Left lung (tissue), 10 donors: ENCODE data around the gene FCAMR. TPM values are rescaled to one million over a fixed set of nuclear protein-coding genes. Genes with fewer than 3 reads are reported as not detected.
"Not testable (repeated sequence)": the region's sequence is repeated elsewhere in the genome, so short reads cannot be mapped to it uniquely, and the experiment has no call there.

Experiments used
- ATAC-seq: fragments of 200-7000 bp; cut with Tn5 transposase; one replicate; pipeline ENCODE4 v1.9.1; 2020; ENCODE audit warnings: moderate library complexity
- DNase-seq, 4 donors: peaks; one replicate each; pipeline ENCODE4 v3.0.0-alpha.2; 2013 to 2020
- H3K27ac ChIP-seq, 2 donors: fragments of 200-600 bp; sonication (generic) in 1 of 2; one replicate each; pipeline versions ENCODE4 v1.5.0 to v1.8.0; 2020 to 2021
- H3K27me3 ChIP-seq, 2 donors: fragments of 200-600 bp; sonication (generic) in 1 of 2; one replicate each; pipeline versions ENCODE4 v1.5.0 to v1.8.0; 2020 to 2021
- H3K36me3 ChIP-seq, 2 donors: fragments of 200-600 bp; sonication (generic) in 1 of 2; one replicate each; pipeline versions ENCODE4 v1.5.0 to v1.8.0; 2020 to 2021
- H3K4me1 ChIP-seq, 2 donors: fragments of 200-600 bp; one replicate each; pipeline ENCODE4 v1.8.0; 2021
- H3K4me3 ChIP-seq, 2 donors: fragments of 200-600 bp; sonication (generic) in 1 of 2; one replicate each; pipeline versions ENCODE4 v1.5.0 to v1.8.0; 2020 to 2021; ENCODE audit warnings: mild to moderate bottlenecking in 1 of 2
- H3K9me3 ChIP-seq, 2 donors: fragments of 200-600 bp; sonication (generic) in 1 of 2; one replicate each; pipeline versions ENCODE4 v1.5.0 to v1.8.0; 2020 to 2021
- CTCF ChIP-seq, 2 donors: fragments of 200-600 bp; sonication (generic) in 1 of 2; IDR thresholded peaks; one replicate each; pipeline versions ENCODE4 v1.5.0 to v1.8.0; 2021; ENCODE audit warnings: antibody characterized with exemption in 2 of 2
- intact Hi-C, 2 donors: fragments of 100-400 bp; cut with DNase I; formaldehyde crosslinking; loops; one replicate each; pipeline versions ENCODE4 v1.11.2 to v1.14.2; 2022
- polyA plus RNA-seq, 6 donors: library from polyadenylated mRNA; unstranded; fragments of 120-200 nt; gene quantifications; one replicate each; pipeline ENCODE4 v1.2.1, GENCODE V29; 2013; ENCODE audit not compliant: insufficient read length in 6 of 6
- total RNA-seq, 2 donors: library from RNA; stranded (reverse); fragmentation: NEBNext Ultra II Directional; extraction: Animal tissue kit (Norgen Biotek cat#: 25700); gene quantifications; one replicate each; pipeline ENCODE4 v1.2.1, GENCODE V29; 2021
- donor health status: DM: no; HTN: yes; CAD: no.
- donor health status: DM: no; HTN: no; CAD: no.

Gene FCAMR
- total and polyA plus RNA-seq, 8 donors: 0.07 to 0.18 (median 0.07) TPM; not detected in 5

- no peak overlapping the region for H3K27ac ChIP-seq
- no peak for TF ChIP-seq CTCF (IDR thresholded peaks at IDR 0.05)
- DNase-seq: no peak
- no peak overlapping the region for H3K4me3 ChIP-seq
- no peaks in the 10 kb centered on the region for H3K36me3 ChIP-seq
- H3K27me3 ChIP-seq: no peaks in the 10 kb centered on the region
- ATAC-seq: no peak
- intact Hi-C loops: no loop called here
- H3K9me3 ChIP-seq: no peaks in the 10 kb centered on the region
- H3K4me1 ChIP-seq: peaks cover 4 to 25% of the 10 kb centered on the region in 2 donors
Measured at GRCh38 chr1:206924592-206925105, 45.6 kb downstream of the FCAMR start.

- H3K27me3 ChIP-seq, intact Hi-C loops, H3K4me3 ChIP-seq, DNase-seq, H3K36me3 ChIP-seq, H3K27ac ChIP-seq, H3K9me3 ChIP-seq: not testable (repeated sequence)
- H3K4me1 ChIP-seq: peaks cover 4 to 25% of the 10 kb centered on the region in 2 donors
- peak; percentile 2 for ATAC-seq
Measured at GRCh38 chr1:206923961-206924557, 46.2 kb downstream of the FCAMR start.

GRCh38 chr1:206923009-206923960, 47.0 kb downstream of the FCAMR start:
- TF ChIP-seq CTCF (IDR thresholded peaks at IDR 0.05): no peak
- Histone ChIP-seq H3K4me1 (peaks cover 4 to 25% of the 10 kb centered on the region in 2 donors), H3K9me3 (no peaks in the 10 kb centered on the region), H3K27ac (peak overlapping the region in 1 of 2 donors; percentile 72), H3K36me3 (no peaks in the 10 kb centered on the region), H3K4me3 (no peak overlapping the region), H3K27me3 (no peaks in the 10 kb centered on the region)
- ATAC-seq: peak; percentile 4
- intact Hi-C loops: no loop called here
- no peak for DNase-seq

- TF ChIP-seq CTCF (IDR thresholded peaks at IDR 0.05): no peak
- Histone ChIP-seq H3K4me3 (no peak overlapping the region), H3K27ac (peak overlapping the region; percentile 60 to 72), H3K9me3 (no peaks in the 10 kb centered on the region), H3K36me3 (no peaks in the 10 kb centered on the region), H3K27me3 (no peaks in the 10 kb centered on the region), H3K4me1 (peaks cover 4 to 25% of the 10 kb centered on the region in 2 donors)
- intact Hi-C loops: no loop called here
- ATAC-seq (no peak), DNase-seq (no peak)
Measured at GRCh38 chr1:206922524-206922923, 47.7 kb downstream of the FCAMR start.

- H3K27me3 ChIP-seq: no peaks in the 10 kb centered on the region
- peak in 1 of 4 donors; percentile 26 for DNase-seq
- H3K4me3 ChIP-seq: peak within 1 kb of the TSS in 1 of 2 donors; percentile 3
- intact Hi-C loops: no loop called here
- H3K4me1 ChIP-seq: peaks cover 4 to 25% of the 10 kb centered on the region in 2 donors
- H3K27ac ChIP-seq: peak within 1 kb of the TSS; percentile 60 to 72
- no peak for TF ChIP-seq CTCF (IDR thresholded peaks at IDR 0.05)
- ATAC-seq: peak; percentile 70
- no peaks in the 10 kb centered on the region for H3K36me3 ChIP-seq
- no peaks in the 10 kb centered on the region for H3K9me3 ChIP-seq
Measured at GRCh38 chr1:206921772-206922265, 48.4 kb downstream of the FCAMR start, which contains the start of gene FCMR. Gene FCMR (minus strand): TSS chr1:206921941. CDS start chr1:206921854, 87 bp downstream.
